IMR-90 (cell line): ENCODE measurements around the gene ABCF3. TPM values are rescaled to one million over a fixed set of nuclear protein-coding genes. Genes with fewer than 3 reads are reported as not detected.

Experiments used
- ATAC-seq: fragments of 200-7000 bp; cut with Tn5 transposase; 2 replicates; pipeline ENCODE4 v1.9.1; 2020; ENCODE audit warnings: low read depth, mild to moderate bottlenecking, moderate library complexity
- BruUV-seq: library from RNA; stranded (reverse); fragments of 400-500 nt; replicated peaks from 2 replicates; lab custom pipeline; 2021; lab: Mats Ljungman, UMichigan
- CTCF ChIA-PET: fragments of 300-600 bp; formaldehyde crosslinking; extraction: SDS; loops from one replicate; lab custom pipeline; 2021; ENCODE audit warnings: antibody characterized with exemption; lab: Yijun Ruan, JAX
- POLR2A ChIA-PET: fragments of 300-600 bp; sonication (Branson Sonifier 250); formaldehyde crosslinking; loops from one replicate; lab custom pipeline; 2022; ENCODE audit warnings: antibody characterized with exemption; ENCODE audit not compliant: unreplicated experiment; lab: Charles Lee
- DNase-seq: peaks from one replicate; pipeline ENCODE4 v3.0.0; 2013
- H2AFZ ChIP-seq: replicated peaks from 2 replicates; pipeline ENCODE3; 2013; ENCODE audit warnings: low read length, mild to moderate bottlenecking; ENCODE audit not compliant: poor library complexity
- H2AK5ac ChIP-seq: 2 replicates; pipeline ENCODE4 v1.6.1; 2013; ENCODE audit warnings: low read depth, low read length, inconsistent platforms
- H2AK9ac ChIP-seq: replicated peaks from 2 replicates; pipeline ENCODE3; 2013; ENCODE audit warnings: mild to moderate bottlenecking, low read depth, low read length, moderate library complexity; ENCODE audit not compliant: poor library complexity
- H2BK120ac ChIP-seq: 2 replicates; pipeline ENCODE4 v1.6.1; 2013; ENCODE audit warnings: low read depth, low read length, inconsistent platforms
- H2BK15ac ChIP-seq: 3 replicates; pipeline ENCODE4 v1.6.1; 2013; ENCODE audit warnings: low read depth, low read length, inconsistent platforms
- H2BK20ac ChIP-seq: 2 replicates; pipeline ENCODE4 v1.6.1; 2013; ENCODE audit warnings: low read depth, mild to moderate bottlenecking, inconsistent platforms, low read length, moderate library complexity
- H2BK5ac ChIP-seq: 2 replicates; pipeline ENCODE4 v1.6.1; 2013; ENCODE audit warnings: mild to moderate bottlenecking, low read depth, low read length, inconsistent platforms; ENCODE audit not compliant: poor library complexity, severe bottlenecking
- H3K14ac ChIP-seq: replicated peaks from 2 replicates; pipeline ENCODE4 v1.6.1; 2013; ENCODE audit warnings: low read depth, low read length, inconsistent platforms
- H3K18ac ChIP-seq: 2 replicates; pipeline ENCODE4 v1.6.1; 2013; ENCODE audit warnings: low read depth, low read length, control low read depth
- H3K23ac ChIP-seq: 2 replicates; pipeline ENCODE4 v1.6.1; 2013; ENCODE audit warnings: low read depth, low read length, inconsistent platforms
- H3K27ac ChIP-seq: 2 replicates; pipeline ENCODE4 v1.5.1; 2013; ENCODE audit warnings: mild to moderate bottlenecking, control low read depth, low read length; ENCODE audit not compliant: insufficient read depth
- H3K27me3 ChIP-seq: 2 replicates; pipeline ENCODE4 v1.6.1; 2013; ENCODE audit warnings: low read length; ENCODE audit not compliant: control insufficient read depth, insufficient read depth
- H3K36me3 ChIP-seq: 2 replicates; pipeline ENCODE4 v1.6.1; 2013; ENCODE audit warnings: low read length, mixed read lengths; ENCODE audit not compliant: control insufficient read depth, insufficient read depth
- H3K4ac ChIP-seq: 2 replicates; pipeline ENCODE4 v1.6.1; 2013; ENCODE audit warnings: low read depth, low read length, inconsistent platforms
- H3K4me1 ChIP-seq: 2 replicates; pipeline ENCODE4 v1.6.1; 2013; ENCODE audit warnings: low read length, mixed read lengths; ENCODE audit not compliant: control insufficient read depth, insufficient read depth
- H3K4me2 ChIP-seq: 2 replicates; pipeline ENCODE4 v1.6.1; 2013; ENCODE audit warnings: low read depth, mild to moderate bottlenecking, control low read depth, low read length, moderate library complexity
- H3K4me3 ChIP-seq: 2 replicates; pipeline ENCODE4 v1.5.1; 2013; ENCODE audit warnings: low read depth, mild to moderate bottlenecking, control low read depth, low read length, moderate library complexity; ENCODE audit not compliant: insufficient read depth
- H3K56ac ChIP-seq: 2 replicates; pipeline ENCODE4 v1.6.1; 2013; ENCODE audit warnings: low read length, inconsistent platforms; ENCODE audit not compliant: insufficient read depth; ENCODE audit errors: extremely low read depth
- H3K79me1 ChIP-seq, 2 experiments: 2 replicates each; pipeline ENCODE4 v1.6.1; 2013; ENCODE audit warnings: low read length in 2 of 2, inconsistent platforms in 1 of 2, low read depth in 1 of 2
- H3K9ac ChIP-seq: 2 replicates; pipeline ENCODE4 v1.6.1; 2013; ENCODE audit warnings: low read depth, low read length, control low read depth
- H3K9me1 ChIP-seq: 2 replicates; pipeline ENCODE4 v1.6.1; 2013; ENCODE audit warnings: low read length, inconsistent platforms; ENCODE audit not compliant: insufficient read depth
- H3K9me3 ChIP-seq: 2 replicates; pipeline ENCODE4 v1.6.1; 2013; ENCODE audit warnings: low read length; ENCODE audit not compliant: control insufficient read depth, insufficient read depth
- H4K20me1 ChIP-seq: 2 replicates; pipeline ENCODE4 v1.6.1; 2013; ENCODE audit warnings: low read length, inconsistent platforms; ENCODE audit not compliant: insufficient read depth
- H4K5ac ChIP-seq: 2 replicates; pipeline ENCODE4 v1.6.1; 2013; ENCODE audit warnings: mild to moderate bottlenecking, low read depth, low read length, control low read depth
- H4K8ac ChIP-seq, 2 experiments: 2 replicates each; pipeline ENCODE4 v1.6.1; 2013; ENCODE audit warnings: low read depth in 2 of 2, low read length in 2 of 2, control low read depth in 1 of 2, inconsistent platforms in 1 of 2
- H4K91ac ChIP-seq: 2 replicates; pipeline ENCODE4 v1.6.1; 2013; ENCODE audit warnings: low read depth, low read length, inconsistent platforms; ENCODE audit not compliant: insufficient read depth
- BHLHE40 ChIP-seq: fragments of 150-350 bp; IDR thresholded peaks from 2 replicates; pipeline ENCODE4 v1.6.1; 2016; ENCODE audit warnings: mild to moderate bottlenecking, low read depth, low read length
- CEBPB ChIP-seq: IDR thresholded peaks from 2 replicates; pipeline ENCODE4 v1.6.1; 2012; ENCODE audit warnings: low read depth, low read length, improper control_type of control experiment
- CHD1 ChIP-seq: IDR thresholded peaks from 2 replicates; pipeline ENCODE4 v1.6.1; 2012; ENCODE audit warnings: low read depth, low read length, improper control_type of control experiment
- CTCF ChIP-seq: conservative IDR thresholded peaks from 2 replicates; pipeline ENCODE4 v1.5.1; 2012; ENCODE audit warnings: mild to moderate bottlenecking, low read depth, low read length, improper control_type of control experiment
- FOS ChIP-seq: fragments of 150-350 bp; IDR thresholded peaks from 2 replicates; pipeline ENCODE4 v1.6.1; 2016; ENCODE audit warnings: low read depth, low read length
- MAFK ChIP-seq: IDR thresholded peaks from 2 replicates; pipeline ENCODE4 v1.6.1; 2012; ENCODE audit warnings: low read depth, low read length, improper control_type of control experiment
- MAZ ChIP-seq: IDR thresholded peaks from 2 replicates; pipeline ENCODE4 v1.6.1; 2012; ENCODE audit warnings: low read depth, mild to moderate bottlenecking, low read length, improper control_type of control experiment, moderate library complexity, borderline replicate concordance
- MXI1 ChIP-seq: IDR thresholded peaks from 2 replicates; pipeline ENCODE4 v1.6.1; 2012; ENCODE audit warnings: low read depth, mild to moderate bottlenecking, low read length, moderate library complexity, borderline replicate concordance
- NFE2L2 ChIP-seq: fragments of 150-350 bp; IDR thresholded peaks from 2 replicates; pipeline ENCODE4 v1.6.1; 2016; ENCODE audit warnings: low read depth, mild to moderate bottlenecking, low read length
- POLR2A ChIP-seq: IDR thresholded peaks from 2 replicates; pipeline ENCODE4 v1.6.1; 2012; ENCODE audit warnings: mild to moderate bottlenecking, low read depth, low read length
- RAD21 ChIP-seq: IDR thresholded peaks from 2 replicates; pipeline ENCODE4 v1.6.1; 2012; ENCODE audit warnings: low read length, improper control_type of control experiment
- RCOR1 ChIP-seq: IDR thresholded peaks from 2 replicates; pipeline ENCODE4 v1.6.1; 2012; ENCODE audit warnings: mild to moderate bottlenecking, low read length, improper control_type of control experiment; ENCODE audit not compliant: insufficient replicate concordance
- RFX5 ChIP-seq: IDR thresholded peaks from 2 replicates; pipeline ENCODE4 v1.8.0; 2012; ENCODE audit warnings: low read depth, mild to moderate bottlenecking, low read length, moderate library complexity
- SMC3 ChIP-seq: fragments of 150-350 bp; IDR thresholded peaks from 2 replicates; pipeline ENCODE4 v1.6.1; 2016; ENCODE audit warnings: low read depth, mild to moderate bottlenecking, antibody characterized with exemption, low read length, moderate library complexity
- whole genome bisulfite sequencing, 2 experiments: methylation state at CpG; one replicate each; pipeline versions ENCODE4 v1.1.5 to v1.1.7; 2013; ENCODE audit warnings: missing lambda C conversion rate in 2 of 2; ENCODE audit not compliant: insufficient read length in 1 of 2; ENCODE audit errors: extremely low coverage in 2 of 2; 5-methylcytosine and 5-hydroxymethylcytosine counted together
- dilution Hi-C: fragments of 300-500 bp; cut with HindIII; formaldehyde crosslinking; loops from one replicate; pipeline ENCODE4 v1.14.3; 2018; ENCODE audit warnings: low sequenced_read_pairs; ENCODE audit not compliant: unreplicated experiment
- in situ Hi-C: fragments of 300-500 bp; cut with MboI; formaldehyde crosslinking; loops from 3 replicates; pipeline ENCODE4 v1.14.3; 2019; ENCODE audit warnings: low sequenced_read_pairs, inconsistent platforms, mixed read lengths
- intact Hi-C: fragments of 100-400 bp; cut with micrococcal nuclease; formaldehyde crosslinking; loops from 2 replicates; pipeline ENCODE4 v1.10.0; 2022
- polyA plus RNA-seq, 3 experiments: library from polyadenylated mRNA; depleted of rRNA; stranded (reverse); fragments of >200 nt; gene quantifications; 2 replicates each; pipeline ENCODE4 v1.2.3, GENCODE V29; 2012; ENCODE audit warnings: low replicate concordance in 1 of 3
- total RNA-seq: library from RNA; depleted of rRNA; stranded (reverse); fragments of >200 nt; gene quantifications from 2 replicates; pipeline ENCODE4 v1.2.3, GENCODE V29; 2012
- TF ChIP-seq, protein P1 (sequence below): fragments of 150-350 bp; IDR thresholded peaks from 2 replicates; pipeline ENCODE4 v1.6.1; 2017; ENCODE audit warnings: mild to moderate bottlenecking, antibody characterized with exemption, low read length, low read depth
- TF ChIP-seq, protein P2 (sequence below): fragments of 150-350 bp; IDR thresholded peaks from 2 replicates; pipeline ENCODE4 v1.6.1; 2016; ENCODE audit warnings: low read depth, mild to moderate bottlenecking, low read length, moderate library complexity, borderline replicate concordance

ABCF3 gene
- total and polyA plus RNA-seq, 2 of the 4 experiments (the other 2 are of a cell fraction): 36.9 to 59.2 TPM

DNA sequence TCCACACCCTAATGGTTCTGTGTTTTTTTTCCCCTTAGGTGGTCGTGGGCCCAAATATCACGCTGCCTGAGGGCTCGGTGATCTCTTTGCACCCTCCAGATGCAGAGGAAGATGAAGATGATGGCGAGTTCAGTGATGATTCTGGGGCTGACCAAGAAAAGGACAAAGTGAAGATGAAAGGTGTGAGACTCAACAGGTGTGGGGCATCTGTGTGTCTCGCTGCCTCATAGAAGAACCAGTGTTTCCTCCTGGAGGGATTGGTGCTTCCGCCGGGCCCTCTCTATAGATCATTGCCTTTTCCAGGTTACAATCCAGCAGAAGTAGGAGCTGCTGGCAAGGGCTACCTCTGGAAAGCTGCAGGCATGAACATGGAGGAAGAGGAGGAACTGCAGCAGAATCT lies 43.8 kb upstream of the ABCF3 start:
- no peak for ATAC-seq
- Histone ChIP-seq H3K27me3 (no peaks in the 10 kb centered on the region), H3K36me3 (peaks cover 50% of the 10 kb centered on the region), H3K9ac (no peak overlapping the region), H3K18ac (no peak overlapping the region), H2BK20ac (no peak overlapping the region), H3K9me1 (peaks cover 4% of the 10 kb centered on the region), H2BK5ac (no peak overlapping the region), H3K56ac (no peak overlapping the region), H3K9me3 (no peaks in the 10 kb centered on the region), H3K79me1 (peaks cover 20 to 33% of the 10 kb centered on the region in 2 experiments), H2AK9ac (no peak overlapping the region), H2BK120ac (no peak overlapping the region), H4K8ac (no peak overlapping the region), H3K4me3 (no peak overlapping the region), H3K23ac (no peak overlapping the region), H2AK5ac (no peak overlapping the region), H2AFZ (no peak overlapping the region), H4K91ac (no peak overlapping the region), H4K20me1 (peaks cover 18% of the 10 kb centered on the region), H3K4me1 (0 out of 2 replicates have a peak, but pooled peaks cover 2% of the 10 kb centered on the region), H3K27ac (no peak overlapping the region), H2BK15ac (no peak overlapping the region), H3K14ac (no peak overlapping the region), H3K4ac (no peak overlapping the region), H4K5ac (no peak overlapping the region), H3K4me2 (no peak overlapping the region)
- WGBS, 2 experiments: 100% methylated on average over 2 of the region's 7 CpGs; no CpG with 5 or more reads in 1 of the 2 experiments
- CTCF ChIA-PET: no interaction called here
- intact Hi-C loops: no loop called here
- BruUV-seq: no TSS peak
- POLR2A ChIA-PET: interaction anchor here (0.6 kb wide), 1 partner anchor 115 kb away, joined by 6 read pairs; no protein-coding TSS in a partner anchor
- in situ Hi-C loops: no loop called here
- no peak for DNase-seq
- dilution Hi-C loops: no loop called here
- no peak for TF ChIP-seq FOS
- no peak for TF ChIP-seq SMC3
- no peak for TF ChIP-seq RFX5
- no peak for TF ChIP-seq RAD21
- no peak for TF ChIP-seq POLR2A
- no peak for TF ChIP-seq CEBPB
- TF ChIP-seq RCOR1: no peak
- no peak for TF ChIP-seq MAFK
- TF ChIP-seq, protein P1, sequence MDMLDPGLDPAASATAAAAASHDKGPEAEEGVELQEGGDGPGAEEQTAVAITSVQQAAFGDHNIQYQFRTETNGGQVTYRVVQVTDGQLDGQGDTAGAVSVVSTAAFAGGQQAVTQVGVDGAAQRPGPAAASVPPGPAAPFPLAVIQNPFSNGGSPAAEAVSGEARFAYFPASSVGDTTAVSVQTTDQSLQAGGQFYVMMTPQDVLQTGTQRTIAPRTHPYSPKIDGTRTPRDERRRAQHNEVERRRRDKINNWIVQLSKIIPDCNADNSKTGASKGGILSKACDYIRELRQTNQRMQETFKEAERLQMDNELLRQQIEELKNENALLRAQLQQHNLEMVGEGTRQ: no peak
- TF ChIP-seq MXI1: no peak
- TF ChIP-seq, protein P2, sequence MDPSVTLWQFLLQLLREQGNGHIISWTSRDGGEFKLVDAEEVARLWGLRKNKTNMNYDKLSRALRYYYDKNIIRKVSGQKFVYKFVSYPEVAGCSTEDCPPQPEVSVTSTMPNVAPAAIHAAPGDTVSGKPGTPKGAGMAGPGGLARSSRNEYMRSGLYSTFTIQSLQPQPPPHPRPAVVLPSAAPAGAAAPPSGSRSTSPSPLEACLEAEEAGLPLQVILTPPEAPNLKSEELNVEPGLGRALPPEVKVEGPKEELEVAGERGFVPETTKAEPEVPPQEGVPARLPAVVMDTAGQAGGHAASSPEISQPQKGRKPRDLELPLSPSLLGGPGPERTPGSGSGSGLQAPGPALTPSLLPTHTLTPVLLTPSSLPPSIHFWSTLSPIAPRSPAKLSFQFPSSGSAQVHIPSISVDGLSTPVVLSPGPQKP: no peak
- TF ChIP-seq CHD1: no peak
- no peak for TF ChIP-seq CTCF
- TF ChIP-seq BHLHE40: no peak
- no peak for TF ChIP-seq MAZ
- TF ChIP-seq NFE2L2: no peak
